Measurements from ENCODE around the gene EXOC3.
"Not testable (repeated sequence)": the region's sequence is repeated elsewhere in the genome, so short reads cannot be mapped to it uniquely, and the experiment has no call there.

The EXOC3 gene

DNA sequence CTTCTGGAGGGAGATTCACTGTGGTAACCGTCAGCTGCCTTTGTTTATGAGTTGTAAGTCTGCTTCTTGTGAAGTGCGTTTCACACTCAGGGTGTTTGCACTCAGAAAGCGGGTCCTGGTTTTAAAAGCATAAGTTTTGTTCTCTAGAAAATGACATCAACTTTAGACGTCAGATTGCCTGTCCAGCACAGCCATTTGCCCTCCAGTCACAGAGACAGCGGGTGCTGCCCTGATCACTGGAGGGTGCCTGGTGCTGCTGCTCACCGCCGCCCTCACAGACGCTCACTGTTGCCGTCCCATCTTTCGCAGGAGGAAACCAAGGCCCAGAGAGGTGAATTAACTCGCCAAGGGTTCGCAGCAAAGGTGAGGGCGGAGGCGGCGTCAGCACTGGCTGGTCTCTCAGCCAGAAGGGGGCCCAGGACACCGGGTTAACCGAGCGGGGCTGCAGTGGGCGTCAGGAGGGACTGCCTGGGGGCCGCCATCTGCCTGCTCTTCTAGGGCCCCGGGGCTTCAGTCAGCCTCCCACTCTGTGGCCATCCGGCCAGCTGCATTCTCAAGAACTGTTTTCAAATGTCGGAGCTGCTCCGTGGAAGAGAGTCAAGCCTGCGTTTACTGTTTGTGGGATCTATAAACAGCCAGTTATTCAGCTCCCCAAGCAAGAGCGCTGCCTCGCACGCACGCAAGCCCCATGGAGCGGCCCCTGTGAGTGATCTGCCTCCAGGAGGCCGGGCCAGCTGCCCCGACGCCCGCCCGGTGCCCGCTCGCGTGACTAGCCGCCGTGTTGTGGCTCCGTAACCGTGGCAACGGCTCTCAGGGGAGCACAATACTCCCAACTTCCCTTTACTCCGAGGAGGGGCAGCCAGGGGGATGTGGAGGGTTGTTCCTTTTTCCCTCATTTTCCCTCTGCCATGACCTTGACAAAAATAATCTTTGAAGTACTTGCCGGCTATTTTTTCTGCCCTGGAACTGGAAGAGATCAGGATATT lies 43.4 kb upstream of the EXOC3 start:
- no peaks in the 10 kb centered on the region for H3K9me3 ChIP-seq (ENCODE audit: control insufficient read depth in 1 of 2, low read length in 2 of 2)
- H3K27me3 ChIP-seq (ENCODE audit: control insufficient read depth in 1 of 2, insufficient read depth in 2 of 2, low read length in 2 of 2) = peaks cover 18 to 21% of the 10 kb centered on the region in 2 donors
- H3K27ac ChIP-seq (ENCODE audit: low read depth, low read length) = peak overlapping the region; percentile 67
- peak overlapping the region; percentile 29 to 36 for H3K4me3 ChIP-seq (ENCODE audit: low read depth in 1 of 2, low read length in 2 of 2)
- no peaks in the 10 kb centered on the region for H3K36me3 ChIP-seq (ENCODE audit: control insufficient read depth in 1 of 2, insufficient read depth in 2 of 2, low read length in 2 of 2)
- H3K9ac ChIP-seq (ENCODE audit: low read depth in 1 of 2, low read length in 2 of 2) = peak overlapping the region; percentile 32 to 39
- H3K4me1 ChIP-seq (ENCODE audit: control insufficient read depth in 1 of 2, insufficient read depth in 2 of 2, low read length in 2 of 2) = peaks cover 21 to 29% of the 10 kb centered on the region in 2 donors

DNA sequence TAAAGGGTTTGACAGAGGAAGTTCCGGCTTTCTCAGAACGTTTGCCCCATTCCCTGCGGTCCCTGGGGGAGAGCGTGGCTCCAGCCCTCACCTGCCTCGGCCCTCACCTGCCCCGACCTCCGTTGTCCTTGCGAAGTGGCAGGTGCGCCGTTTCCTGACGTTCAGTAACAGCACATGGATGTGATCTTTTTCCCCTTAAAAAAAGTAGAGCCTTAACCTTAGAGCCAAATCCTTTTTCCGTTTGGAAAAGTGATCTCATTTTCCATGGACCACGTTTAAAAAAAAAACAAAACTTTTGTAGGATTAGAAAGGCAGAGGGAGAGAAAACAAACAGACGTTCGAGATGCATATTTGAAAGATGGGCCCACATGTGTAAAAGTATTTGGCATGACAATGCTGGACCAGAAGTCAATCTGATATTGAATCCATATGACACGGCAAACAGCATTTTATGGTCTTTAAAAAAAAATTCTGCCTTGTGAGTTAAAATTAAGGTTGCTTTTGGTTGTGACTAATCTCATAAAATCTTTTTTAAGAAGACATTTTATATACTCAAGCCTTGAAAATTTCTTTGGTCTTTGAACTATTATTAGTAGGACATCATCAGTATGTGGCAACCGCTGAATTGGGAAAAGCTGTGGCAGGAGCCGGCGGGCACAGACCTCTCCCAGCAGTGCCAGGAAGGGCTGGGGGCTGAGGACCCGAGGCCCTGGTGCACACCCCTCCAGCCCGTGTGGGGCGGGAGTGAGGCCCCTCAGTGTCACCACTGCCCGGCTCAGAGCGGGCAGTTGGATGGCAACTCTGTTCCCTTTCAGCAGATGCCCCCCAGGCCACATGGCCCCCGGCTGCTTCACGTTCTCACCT lies 42.5 kb upstream of the EXOC3 start:
- peaks cover 14 to 23% of the 10 kb centered on the region in 2 donors for H3K4me1 ChIP-seq (ENCODE audit: control insufficient read depth in 1 of 2, insufficient read depth in 2 of 2, low read length in 2 of 2)
- H3K9ac ChIP-seq (ENCODE audit: low read depth in 1 of 2, low read length in 2 of 2) = peak overlapping the region; percentile 25 to 39
- H3K27ac ChIP-seq (ENCODE audit: low read depth, low read length) = peak overlapping the region; percentile 67
- H3K4me3 ChIP-seq (ENCODE audit: low read depth in 1 of 2, low read length in 2 of 2) = peak overlapping the region; percentile 29 to 36
- H3K27me3 ChIP-seq (ENCODE audit: control insufficient read depth in 1 of 2, insufficient read depth in 2 of 2, low read length in 2 of 2) = peaks cover 18 to 25% of the 10 kb centered on the region in 2 donors
- no peaks in the 10 kb centered on the region for H3K9me3 ChIP-seq (ENCODE audit: control insufficient read depth in 1 of 2, low read length in 2 of 2)
- no peaks in the 10 kb centered on the region for H3K36me3 ChIP-seq (ENCODE audit: control insufficient read depth in 1 of 2, insufficient read depth in 2 of 2, low read length in 2 of 2)

DNA sequence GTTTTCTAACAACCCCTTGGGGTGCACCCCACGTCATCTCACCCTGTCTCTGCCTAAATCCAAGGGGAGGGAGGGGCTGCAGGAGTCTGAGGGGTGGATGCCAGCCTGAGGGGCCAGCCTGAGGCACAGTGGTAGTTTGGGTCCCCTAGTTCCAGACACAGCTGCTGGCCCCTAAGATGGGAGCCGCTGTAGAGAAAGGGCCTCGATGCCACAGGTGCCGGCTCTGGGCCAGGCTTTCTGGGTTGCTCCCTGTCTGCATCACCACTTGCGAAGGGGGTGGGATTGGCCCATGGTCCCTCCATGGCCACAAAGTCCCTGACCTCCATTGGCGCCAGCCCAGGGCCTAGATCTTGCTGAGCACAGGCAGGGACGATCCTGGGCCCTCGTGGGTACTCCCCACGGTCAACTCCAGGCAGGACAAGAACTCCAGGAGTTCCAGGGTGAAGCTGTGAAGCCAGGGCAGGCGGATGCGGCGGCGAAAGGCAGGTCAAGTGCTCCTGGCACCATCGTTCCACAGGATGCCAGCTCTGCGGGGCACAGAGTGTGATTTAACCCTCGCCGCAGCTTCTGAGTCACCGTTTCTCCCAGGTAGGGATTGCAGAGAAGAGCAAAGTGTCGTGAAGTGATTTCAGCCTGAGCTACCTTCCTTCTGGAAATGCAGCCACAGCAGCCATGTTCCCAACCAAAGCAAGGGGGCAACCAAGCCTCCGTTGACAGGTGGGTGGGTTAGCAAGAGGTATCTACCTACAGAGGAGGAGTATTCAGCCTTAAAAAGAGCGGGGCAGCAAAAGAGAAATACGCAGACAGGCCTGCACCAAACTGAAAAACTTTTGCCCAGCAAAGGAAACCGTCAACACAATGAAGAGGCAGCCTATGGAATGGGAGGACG lies 41.6 kb upstream of the EXOC3 start:
- Histone ChIP-seq H3K9me3 (ENCODE audit: control insufficient read depth in 1 of 2, low read length in 2 of 2) (no peaks in the 10 kb centered on the region), H3K27me3 (ENCODE audit: control insufficient read depth in 1 of 2, insufficient read depth in 2 of 2, low read length in 2 of 2) (peaks cover 18 to 25% of the 10 kb centered on the region in 2 donors), H3K4me3 (ENCODE audit: low read depth in 1 of 2, low read length in 2 of 2) (no peak overlapping the region), H3K36me3 (ENCODE audit: control insufficient read depth in 1 of 2, insufficient read depth in 2 of 2, low read length in 2 of 2) (no peaks in the 10 kb centered on the region), H3K27ac (ENCODE audit: low read depth, low read length) (no peak overlapping the region), H3K9ac (ENCODE audit: low read depth in 1 of 2, low read length in 2 of 2) (no peak overlapping the region), H3K4me1 (ENCODE audit: control insufficient read depth in 1 of 2, insufficient read depth in 2 of 2, low read length in 2 of 2) (peaks cover 13 to 20% of the 10 kb centered on the region in 2 donors)

DNA sequence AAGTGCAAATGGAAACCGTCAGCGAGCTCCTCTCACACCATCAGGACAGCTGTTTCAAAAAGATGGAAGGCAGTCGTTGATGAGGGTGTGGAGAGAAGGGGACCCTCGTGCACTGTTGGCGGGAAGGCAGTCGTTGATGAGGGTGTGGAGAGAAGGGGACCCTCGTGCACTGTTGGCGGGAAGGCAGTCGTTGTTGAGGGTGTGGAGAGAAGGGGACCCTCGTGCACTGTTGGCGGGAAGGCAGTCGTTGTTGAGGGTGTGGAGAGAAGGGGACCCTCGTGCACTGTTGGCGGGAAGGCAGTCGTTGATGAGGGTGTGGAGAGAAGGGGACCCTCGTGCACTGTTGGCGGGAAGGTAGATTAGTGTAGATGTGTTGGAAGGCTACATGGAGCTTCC lies 40.8 kb upstream of the EXOC3 start:
- H3K9me3 ChIP-seq (ENCODE audit: control insufficient read depth in 1 of 2, low read length in 2 of 2); H3K27ac ChIP-seq (ENCODE audit: low read depth, low read length); H3K36me3 ChIP-seq (ENCODE audit: control insufficient read depth in 1 of 2, insufficient read depth in 2 of 2, low read length in 2 of 2); H3K9ac ChIP-seq (ENCODE audit: low read depth in 1 of 2, low read length in 2 of 2); H3K4me3 ChIP-seq (ENCODE audit: low read depth in 1 of 2, low read length in 2 of 2): not testable (repeated sequence)
- Histone ChIP-seq H3K4me1 (ENCODE audit: control insufficient read depth in 1 of 2, insufficient read depth in 2 of 2, low read length in 2 of 2) (peaks cover 13 to 20% of the 10 kb centered on the region in 2 donors), H3K27me3 (ENCODE audit: control insufficient read depth in 1 of 2, insufficient read depth in 2 of 2, low read length in 2 of 2) (peaks cover 18 to 25% of the 10 kb centered on the region in 2 donors)

DNA sequence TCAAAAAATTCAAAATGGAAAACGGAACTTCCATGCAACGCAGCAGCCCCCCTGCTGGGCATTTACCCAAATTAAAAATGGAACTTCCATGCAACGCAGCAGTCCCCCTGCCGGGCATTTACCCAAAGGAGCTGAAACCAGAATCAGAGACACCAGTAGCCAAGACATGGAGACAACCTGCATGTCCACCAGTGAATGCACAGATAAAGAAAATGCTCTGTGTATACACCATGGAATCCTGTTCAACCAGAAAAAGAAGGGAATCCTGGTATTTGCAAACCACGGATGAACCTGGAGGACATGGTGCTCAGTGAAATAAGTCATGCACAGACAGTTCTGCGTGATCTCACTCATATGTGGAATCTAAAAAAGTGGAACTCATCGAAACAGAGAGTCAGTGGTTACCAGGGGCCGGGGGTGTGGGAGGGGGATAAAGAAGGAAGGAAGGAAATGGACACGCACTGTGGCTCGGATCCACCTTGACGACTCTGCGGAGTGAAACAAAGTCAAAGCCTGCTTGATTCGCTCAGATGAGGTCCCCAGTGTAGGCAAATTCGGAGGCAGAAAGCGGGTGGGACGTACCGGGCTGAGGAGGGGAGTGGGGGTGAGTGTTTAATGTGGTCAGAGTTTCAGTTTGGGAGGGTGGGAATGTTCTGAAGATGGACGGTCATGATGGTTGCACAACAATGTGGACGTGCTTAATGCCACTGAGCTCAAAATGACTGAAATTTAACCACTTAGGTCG lies 40.2 kb upstream of the EXOC3 start:
- H3K9me3 ChIP-seq (ENCODE audit: control insufficient read depth in 1 of 2, low read length in 2 of 2) = no peaks in the 10 kb centered on the region
- H3K9ac ChIP-seq (ENCODE audit: low read depth in 1 of 2, low read length in 2 of 2) = no peak overlapping the region
- H3K4me1 ChIP-seq (ENCODE audit: control insufficient read depth in 1 of 2, insufficient read depth in 2 of 2, low read length in 2 of 2) = peaks cover 13 to 20% of the 10 kb centered on the region in 2 donors
- no peak overlapping the region for H3K27ac ChIP-seq (ENCODE audit: low read depth, low read length)
- H3K36me3 ChIP-seq (ENCODE audit: control insufficient read depth in 1 of 2, insufficient read depth in 2 of 2, low read length in 2 of 2) = no peaks in the 10 kb centered on the region
- H3K27me3 ChIP-seq (ENCODE audit: control insufficient read depth in 1 of 2, insufficient read depth in 2 of 2, low read length in 2 of 2) = peaks cover 18 to 25% of the 10 kb centered on the region in 2 donors
- no peak overlapping the region for H3K4me3 ChIP-seq (ENCODE audit: low read depth in 1 of 2, low read length in 2 of 2)

DNA sequence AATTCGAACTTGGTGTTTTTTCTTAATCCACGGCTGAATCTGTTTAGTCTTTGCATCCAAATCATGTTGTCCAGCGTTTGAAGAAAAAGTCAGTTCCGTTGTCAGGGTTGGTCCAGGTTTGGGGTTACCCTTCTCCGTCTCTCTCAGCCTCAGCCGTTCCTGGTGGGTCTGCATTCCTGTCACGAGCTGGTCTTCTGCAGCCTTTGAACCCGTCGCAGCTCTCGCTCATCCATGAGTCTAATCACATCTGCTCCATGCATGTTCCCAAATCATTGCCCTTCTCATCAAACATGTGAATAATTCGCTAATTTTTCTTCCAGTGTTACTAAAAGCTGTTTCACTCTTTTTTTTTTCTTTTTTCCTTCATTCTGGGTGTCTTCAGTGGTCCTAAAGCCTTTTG lies 39.0 kb upstream of the EXOC3 start:
- Histone ChIP-seq H3K27ac (ENCODE audit: low read depth, low read length) (no peak overlapping the region), H3K4me1 (ENCODE audit: control insufficient read depth in 1 of 2, insufficient read depth in 2 of 2, low read length in 2 of 2) (peaks cover 13 to 14% of the 10 kb centered on the region in 2 donors), H3K9me3 (ENCODE audit: control insufficient read depth in 1 of 2, low read length in 2 of 2) (no peaks in the 10 kb centered on the region), H3K4me3 (ENCODE audit: low read depth in 1 of 2, low read length in 2 of 2) (no peak overlapping the region), H3K9ac (ENCODE audit: low read depth in 1 of 2, low read length in 2 of 2) (no peak overlapping the region), H3K27me3 (ENCODE audit: control insufficient read depth in 1 of 2, insufficient read depth in 2 of 2, low read length in 2 of 2) (peaks cover 15 to 24% of the 10 kb centered on the region in 2 donors), H3K36me3 (ENCODE audit: control insufficient read depth in 1 of 2, insufficient read depth in 2 of 2, low read length in 2 of 2) (no peaks in the 10 kb centered on the region)

DNA sequence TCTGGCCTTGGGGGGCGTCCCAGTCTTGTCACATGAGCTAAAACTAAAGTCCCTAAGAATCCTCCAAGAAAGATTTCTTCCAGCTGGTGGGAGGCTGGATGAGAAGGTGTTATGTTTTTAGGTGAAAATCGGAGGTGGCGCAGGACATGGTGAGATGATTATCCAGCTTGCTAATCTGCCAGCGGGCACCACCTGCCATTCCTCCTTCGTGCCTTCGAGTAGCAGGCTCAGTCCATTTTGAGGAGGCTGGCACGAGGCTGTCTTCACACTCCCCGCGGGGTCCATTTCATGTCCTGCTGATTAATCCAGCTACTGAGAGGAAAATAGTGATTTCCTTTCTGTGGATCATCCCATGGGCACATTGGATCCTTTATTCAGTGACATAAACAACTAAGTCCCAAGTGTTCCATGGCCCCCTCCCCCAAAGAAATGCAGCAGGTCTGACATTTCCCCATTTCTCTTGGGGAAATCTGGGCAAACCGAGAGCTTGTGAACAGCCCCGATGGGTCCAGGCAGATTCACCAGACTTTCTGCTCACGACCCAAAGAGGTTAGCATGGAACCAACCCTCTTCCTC lies 38.2 kb upstream of the EXOC3 start:
- H3K4me3 ChIP-seq (ENCODE audit: low read depth in 1 of 2, low read length in 2 of 2) = no peak overlapping the region
- H3K4me1 ChIP-seq (ENCODE audit: control insufficient read depth in 1 of 2, insufficient read depth in 2 of 2, low read length in 2 of 2) = peaks cover 6 to 7% of the 10 kb centered on the region in 2 donors
- no peak overlapping the region for H3K27ac ChIP-seq (ENCODE audit: low read depth, low read length)
- H3K9me3 ChIP-seq (ENCODE audit: control insufficient read depth in 1 of 2, low read length in 2 of 2) = no peaks in the 10 kb centered on the region
- peaks cover 12 to 17% of the 10 kb centered on the region in 2 donors for H3K27me3 ChIP-seq (ENCODE audit: control insufficient read depth in 1 of 2, insufficient read depth in 2 of 2, low read length in 2 of 2)
- H3K36me3 ChIP-seq (ENCODE audit: control insufficient read depth in 1 of 2, insufficient read depth in 2 of 2, low read length in 2 of 2) = no peaks in the 10 kb centered on the region
- H3K9ac ChIP-seq (ENCODE audit: low read depth in 1 of 2, low read length in 2 of 2) = no peak overlapping the region

DNA sequence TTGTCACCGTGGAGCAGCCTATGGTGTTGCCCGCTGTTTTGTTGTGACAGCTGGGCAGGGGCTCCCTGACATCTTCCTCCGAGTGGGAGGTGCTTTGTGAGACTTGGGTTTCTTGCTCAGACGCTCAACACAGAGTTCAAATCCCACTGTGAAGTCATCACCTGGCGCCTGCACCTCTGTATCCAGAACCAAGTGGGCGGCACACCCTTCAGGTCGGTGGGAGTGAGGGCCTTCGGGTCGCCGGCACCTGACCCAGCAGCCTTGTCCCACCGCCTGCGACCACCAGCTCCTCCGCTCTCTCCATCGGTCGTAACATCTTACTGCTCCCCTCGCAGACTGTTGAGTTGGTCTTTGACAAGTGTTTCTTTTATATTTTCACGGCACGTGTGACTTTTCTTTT lies 37.6 kb upstream of the EXOC3 start:
- peaks cover 7 to 11% of the 10 kb centered on the region in 2 donors for H3K27me3 ChIP-seq (ENCODE audit: control insufficient read depth in 1 of 2, insufficient read depth in 2 of 2, low read length in 2 of 2)
- no peak overlapping the region for H3K27ac ChIP-seq (ENCODE audit: low read depth, low read length)
- H3K9ac ChIP-seq (ENCODE audit: low read depth in 1 of 2, low read length in 2 of 2) = no peak overlapping the region
- H3K36me3 ChIP-seq (ENCODE audit: control insufficient read depth in 1 of 2, insufficient read depth in 2 of 2, low read length in 2 of 2) = no peaks in the 10 kb centered on the region
- no peak overlapping the region for H3K4me3 ChIP-seq (ENCODE audit: low read depth in 1 of 2, low read length in 2 of 2)
- no peaks in the 10 kb centered on the region for H3K9me3 ChIP-seq (ENCODE audit: control insufficient read depth in 1 of 2, low read length in 2 of 2)
- H3K4me1 ChIP-seq (ENCODE audit: control insufficient read depth in 1 of 2, insufficient read depth in 2 of 2, low read length in 2 of 2) = peaks cover 0 to under 1% of the 10 kb centered on the region in 2 donors

DNA sequence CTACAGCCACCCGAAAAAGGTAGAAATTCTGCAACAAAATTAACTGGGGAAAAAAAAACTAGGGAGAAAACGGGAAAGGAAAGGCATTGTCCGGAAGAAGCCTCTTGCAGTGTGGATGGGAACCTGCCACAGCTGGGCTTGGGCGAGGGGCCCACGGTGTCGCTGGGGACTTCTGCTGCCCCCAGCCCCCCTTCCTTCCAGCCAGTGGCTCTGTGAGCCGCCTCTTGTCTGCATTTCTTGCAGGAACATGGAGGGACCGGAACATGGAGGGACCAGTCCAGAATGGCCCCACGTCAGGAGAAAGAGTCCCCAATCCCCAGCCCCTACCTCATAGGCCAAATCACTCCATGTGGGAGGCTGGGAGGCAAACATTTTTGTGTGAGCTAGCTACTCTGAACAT lies 36.9 kb upstream of the EXOC3 start:
- Histone ChIP-seq H3K27ac (ENCODE audit: low read depth, low read length) (no peak overlapping the region), H3K27me3 (ENCODE audit: control insufficient read depth in 1 of 2, insufficient read depth in 2 of 2, low read length in 2 of 2) (peaks cover 2 to 4% of the 10 kb centered on the region in 2 donors), H3K36me3 (ENCODE audit: control insufficient read depth in 1 of 2, insufficient read depth in 2 of 2, low read length in 2 of 2) (no peaks in the 10 kb centered on the region), H3K4me1 (ENCODE audit: control insufficient read depth in 1 of 2, insufficient read depth in 2 of 2, low read length in 2 of 2) (no peaks in the 10 kb centered on the region), H3K9me3 (ENCODE audit: control insufficient read depth in 1 of 2, low read length in 2 of 2) (no peaks in the 10 kb centered on the region), H3K9ac (ENCODE audit: low read depth in 1 of 2, low read length in 2 of 2) (no peak overlapping the region), H3K4me3 (ENCODE audit: low read depth in 1 of 2, low read length in 2 of 2) (no peak overlapping the region)

Measured in duodenal mucosa (tissue), 2 donors.